Endothelial cell of umbilical vein (primary cell): ENCODE data around the gene ADH7. TPM values are rescaled to one million over a fixed set of nuclear protein-coding genes. Genes with fewer than 3 reads are reported as not detected.

Experiments
- BruUV-seq: library from RNA; stranded (reverse); fragments of 400-500 nt; replicated peaks from 2 replicates; lab custom pipeline; 2021; lab: Mats Ljungman, UMichigan
- CTCF ChIA-PET: fragments of 300-600, 350-600 bp; sonication (Branson Sonifier 250); formaldehyde crosslinking; loops from one replicate; lab custom pipeline; 2021; ENCODE audit warnings: antibody characterized with exemption, inconsistent platforms; lab: Charles Lee
- POLR2A ChIA-PET: fragments of 300-600, 350-600 bp; sonication (Branson Sonifier 250); formaldehyde crosslinking; loops from one replicate; lab custom pipeline; 2021; ENCODE audit warnings: antibody characterized with exemption, inconsistent platforms; lab: Charles Lee
- DNase-seq: peaks from one replicate; pipeline ENCODE4 v3.0.0-alpha.2; 2011; ENCODE audit warnings: low read depth, low spot score
- FAIRE-seq: peaks from 2 replicates; lab custom pipeline; 2011; peaks lifted over from hg19 to GRCh38; lab: Jason Lieb, UNC
- H2AFZ ChIP-seq: 2 replicates; pipeline ENCODE4 v1.6.0; 2012; ENCODE audit warnings: low read depth, low read length, control low read depth, inconsistent platforms
- H3K27ac ChIP-seq: 2 replicates; pipeline ENCODE4 v1.5.1; 2011; ENCODE audit warnings: low read depth, mild to moderate bottlenecking, control low read depth, low read length, moderate library complexity; ENCODE audit not compliant: insufficient read depth
- H3K27me3 ChIP-seq, 2 experiments: 2 replicates each; pipeline versions ENCODE4 v1.6.0 to v1.6.1; 2011; ENCODE audit warnings: low read length in 2 of 2, mixed read lengths in 1 of 2; ENCODE audit not compliant: control insufficient read depth in 2 of 2, insufficient read depth in 2 of 2
- H3K36me3 ChIP-seq, 2 experiments: 2 replicates in 1 of 2; 3 replicates in 1 of 2; pipeline ENCODE4 v1.5.1; 2011; ENCODE audit warnings: low read length in 2 of 2, mild to moderate bottlenecking in 1 of 2, moderate library complexity in 1 of 2; ENCODE audit not compliant: control insufficient read depth in 2 of 2, insufficient read depth in 2 of 2; ENCODE audit errors: extremely low read depth in 1 of 2
- H3K4me1 ChIP-seq: 3 replicates; pipeline ENCODE4 v1.5.1; 2011; ENCODE audit warnings: mild to moderate bottlenecking, low read length; ENCODE audit not compliant: control insufficient read depth, insufficient read depth; ENCODE audit errors: extremely low read depth
- H3K4me2 ChIP-seq: 2 replicates; pipeline ENCODE4 v1.6.1; 2011; ENCODE audit warnings: low read length, control low read depth, mixed read lengths; ENCODE audit not compliant: insufficient read depth
- H3K4me3 ChIP-seq, 3 experiments: fragments of 200-600 bp in 1 of 3; sonication (generic), shearing (Covaris generic) in 1 of 3; replicated peaks in 1 of 3; 2 replicates each; pipeline ENCODE4 v1.5.1; 2011 to 2016; ENCODE audit warnings: control low read depth in 3 of 3, low read length in 3 of 3, mild to moderate bottlenecking in 2 of 3, inconsistent platforms in 1 of 3, low read depth in 1 of 3, moderate library complexity in 1 of 3; ENCODE audit not compliant: insufficient read depth in 1 of 3
- H3K79me2 ChIP-seq: 2 replicates; pipeline ENCODE4 v1.6.0; 2012; ENCODE audit warnings: low read length, inconsistent platforms; ENCODE audit not compliant: control insufficient read depth, insufficient read depth
- H3K9ac ChIP-seq: replicated peaks from 2 replicates; pipeline ENCODE3; 2011; ENCODE audit warnings: low read length, control low read depth; ENCODE audit not compliant: insufficient read depth; ENCODE audit errors: extremely low read depth
- H3K9me1 ChIP-seq: replicated peaks from 3 replicates; pipeline ENCODE4 v1.6.0; 2011; ENCODE audit warnings: mild to moderate bottlenecking, low read length; ENCODE audit not compliant: control insufficient read depth, insufficient read depth; ENCODE audit errors: extremely low read depth
- H3K9me3 ChIP-seq: replicated peaks from 2 replicates; pipeline ENCODE4 v1.5.1; 2012; ENCODE audit warnings: low read length, inconsistent platforms; ENCODE audit not compliant: control insufficient read depth, insufficient read depth
- H4K20me1 ChIP-seq: replicated peaks from 2 replicates; pipeline ENCODE3; 2011; ENCODE audit warnings: mild to moderate bottlenecking, low read length; ENCODE audit not compliant: control insufficient read depth, insufficient read depth; ENCODE audit errors: extremely low read depth
- CTCF ChIP-seq, 2 donors: IDR thresholded peaks; 1 replicate in 1 of 2; 2 replicates in 1 of 2; pipeline ENCODE4 v1.5.1; 2011; ENCODE audit warnings: low read length in 2 of 2, mild to moderate bottlenecking in 2 of 2, moderate library complexity in 2 of 2, control low read depth in 1 of 2, inconsistent platforms in 1 of 2, low read depth in 1 of 2; ENCODE audit not compliant: insufficient read depth in 1 of 2; ENCODE audit errors: extremely low read depth in 1 of 2
- EZH2 ChIP-seq: IDR thresholded peaks from 2 replicates; pipeline ENCODE4 v1.6.1; 2012; ENCODE audit warnings: borderline replicate concordance, low read depth, mild to moderate bottlenecking, moderate library complexity, low read length, inconsistent platforms; ENCODE audit not compliant: severe bottlenecking
- FOS ChIP-seq: IDR thresholded peaks from 2 replicates; pipeline ENCODE4 v1.6.1; 2011; ENCODE audit warnings: mild to moderate bottlenecking, low read length, moderate library complexity, borderline replicate concordance; ENCODE audit not compliant: insufficient read depth
- GATA2 ChIP-seq: IDR thresholded peaks from 2 replicates; pipeline ENCODE4 v1.7.0; 2011; ENCODE audit warnings: low read depth, mild to moderate bottlenecking, moderate library complexity, mixed read lengths, low read length; ENCODE audit not compliant: insufficient read length, insufficient read depth
- JUN ChIP-seq: IDR thresholded peaks from 2 replicates; pipeline ENCODE4 v1.6.1; 2011; ENCODE audit warnings: borderline replicate concordance, low read depth; ENCODE audit not compliant: insufficient read length, insufficient read depth
- MYC ChIP-seq: IDR thresholded peaks from one replicate; pipeline ENCODE4 v1.6.1; 2011; ENCODE audit warnings: mild to moderate bottlenecking, low read depth, low read length
- POLR2A ChIP-seq: IDR thresholded peaks from 2 replicates; pipeline ENCODE4 v1.6.1; 2012; ENCODE audit warnings: low read depth, mild to moderate bottlenecking, control low read depth, low read length
- POLR2AphosphoS5 ChIP-seq: IDR thresholded peaks from 2 replicates; pipeline ENCODE4 v1.6.1; 2012; ENCODE audit warnings: low read depth, mild to moderate bottlenecking, control low read depth, low read length, moderate library complexity; ENCODE audit not compliant: insufficient read depth
- dilution Hi-C: fragments of 300-500 bp; cut with MboI; formaldehyde crosslinking; loops from one replicate; pipeline ENCODE4 v1.15.0; 2019; ENCODE audit warnings: low sequenced_read_pairs; ENCODE audit not compliant: extremely low pct_ligation_motif_present
- intact Hi-C: fragments of 100-400 bp; cut with micrococcal nuclease; formaldehyde crosslinking; loops from one replicate; pipeline ENCODE4 v1.10.0; 2022
- polyA plus RNA-seq, 4 experiments: library from polyadenylated mRNA; depleted of rRNA in 3 of 4; stranded (reverse) in 3 of 4; unstranded in 1 of 4; fragments of >200 nt; gene quantifications; 2 replicates each; pipeline versions ENCODE4 v1.2.1 to v1.2.3, GENCODE V29; 2011 to 2012; ENCODE audit warnings: missing spikeins in 1 of 4
- total RNA-seq: library from RNA; stranded (reverse); gene quantifications from 2 replicates; pipeline ENCODE4 v1.2.3, GENCODE V29; 2021

Gene ADH7
- total and polyA plus RNA-seq, 2 donors (not counting 3 experiments of a cell fraction or from before 2014, with no cell fraction given), result not detected

DNA sequence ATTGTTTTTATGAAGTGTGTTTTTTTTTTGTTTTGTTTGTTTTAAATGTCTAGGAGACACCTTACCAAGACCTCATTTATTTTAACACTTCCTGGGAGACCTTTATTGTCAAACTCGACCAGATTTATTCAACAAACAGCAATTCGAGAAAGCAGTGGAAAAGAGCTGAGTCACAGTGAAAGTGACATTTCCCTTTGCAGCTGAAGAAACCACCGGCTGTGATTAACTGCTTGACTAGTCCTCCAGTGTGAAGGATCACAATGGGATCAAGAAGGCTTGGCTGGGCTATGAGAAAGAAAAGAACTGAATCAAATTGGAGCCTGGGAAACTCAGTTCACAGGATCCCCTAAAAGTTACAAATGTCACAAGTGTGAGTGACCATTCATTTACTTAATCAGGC lies 11.9 kb upstream of the ADH7 start:
- no peak overlapping the region for H3K4me2 ChIP-seq
- POLR2A ChIA-PET, result interaction anchor here (0.6 kb wide), 1 partner anchor 1365 kb away, joined by 7 read pairs; no protein-coding TSS in a partner anchor
- TF ChIP-seq EZH2 (no peak), FOS (no peak), POLR2AphosphoS5 (no peak), JUN (no peak), GATA2 (no peak), MYC (no peak), POLR2A (no peak), CTCF (IDR thresholded peaks at IDR 0.05; ENCODE audit: extremely low read depth in 1 of 2, insufficient read depth in 1 of 2, low read depth in 1 of 2, low read length in 2 of 2) (no peak)

More for the DNA sequence above, 11.9 kb upstream of the ADH7 start:
- no peak for FAIRE-seq
- Histone ChIP-seq H3K4me3 (no peak overlapping the region), H3K4me1 (peaks cover 3% of the 10 kb centered on the region), H4K20me1 (no peaks in the 10 kb centered on the region), H3K9me1 (no peaks in the 10 kb centered on the region), H3K9me3 (no peaks in the 10 kb centered on the region), H3K27ac (no peak overlapping the region), H3K36me3 (no peaks in the 10 kb centered on the region), H2AFZ (peak overlapping the region; percentile 14), H3K79me2 (no peaks in the 10 kb centered on the region), H3K9ac (no peak overlapping the region), H3K27me3 (no peaks in the 10 kb centered on the region)
- dilution Hi-C loops, result no loop called here
- intact Hi-C loops, result no loop called here
- DNase-seq, result peak; percentile 4
- BruUV-seq, result no TSS peak
- CTCF ChIA-PET, result interaction anchor here (1.0 kb wide), 1 partner anchor 16 kb away, joined by 5 read pairs; no protein-coding TSS in a partner anchor
